Endometrium (tissue), 2 donors: ENCODE data around the gene CCDC9B.

Experiments
- FAIRE-seq: peaks from 2 replicates; lab custom pipeline; 2012; peaks lifted over from hg19 to GRCh38; lab: Jason Lieb, UNC
- donor health status: control.
- donor health status: control.

Gene CCDC9B

GRCh38 chr15:40365624-40366456 is 25.1 kb upstream of the CCDC9B start:
- no peak for FAIRE-seq

- no peak for FAIRE-seq
Measured at GRCh38 chr15:40365016-40365415, 24.3 kb upstream of the CCDC9B start.

GRCh38 chr15:40364251-40364650 is 23.5 kb upstream of the CCDC9B start:
- FAIRE-seq, result no peak

GRCh38 chr15:40363611-40364010 is 22.9 kb upstream of the CCDC9B start:
- no peak for FAIRE-seq

- FAIRE-seq, result no peak
Measured at GRCh38 chr15:40361640-40362039, 20.9 kb upstream of the CCDC9B start.

GRCh38 chr15:40360015-40360414 is 19.3 kb upstream of the CCDC9B start:
- no peak for FAIRE-seq

- no peak for FAIRE-seq
Measured at GRCh38 chr15:40358471-40359353, 18.0 kb upstream of the CCDC9B start.

GRCh38 chr15:40357723-40358470 is 17.2 kb upstream of the CCDC9B start, which contains the start of gene DISP2:
TSS of gene DISP2 (plus strand) at chr15:40358219. CDS start at chr15:40358322, 103 bp downstream.
- no peak for FAIRE-seq

GRCh38 chr15:40357246-40357645 is 16.5 kb upstream of the CCDC9B start:
- FAIRE-seq, result no peak

GRCh38 chr15:40355976-40356585 is 15.3 kb upstream of the CCDC9B start:
- FAIRE-seq, result no peak

- no peak for FAIRE-seq
Measured at GRCh38 chr15:40354408-40355171, 13.9 kb upstream of the CCDC9B start.

GRCh38 chr15:40353697-40354096 is 13.0 kb upstream of the CCDC9B start:
- FAIRE-seq, result no peak

GRCh38 chr15:40352281-40352901 is 11.7 kb upstream of the CCDC9B start:
- FAIRE-seq, result no peak

GRCh38 chr15:40349163-40349562 is 8.4 kb upstream of the CCDC9B start:
- FAIRE-seq, result no peak

GRCh38 chr15:40348474-40348870 is 7.7 kb upstream of the CCDC9B start:
- no peak for FAIRE-seq

GRCh38 chr15:40347559-40348473 is 7.1 kb upstream of the CCDC9B start:
- FAIRE-seq, result no peak

GRCh38 chr15:40346579-40347558 is 6.1 kb upstream of the CCDC9B start:
- FAIRE-seq, result no peak

- FAIRE-seq, result no peak
Measured at GRCh38 chr15:40345867-40346578, 5.3 kb upstream of the CCDC9B start.
